ENCODE results near the gene OPCML. TPM values are rescaled to one million over a fixed set of nuclear protein-coding genes. Genes with fewer than 3 reads are reported as not detected.

Gene OPCML
- total RNA-seq, 1 experiment from 2014 or later = not detected

- POLR2A ChIA-PET = no interaction called here
- Histone ChIP-seq H3K4me3 (ENCODE audit: low read depth, low read length) (no peak overlapping the region), H3K27me3 (replicated peaks; ENCODE audit: control insufficient read depth, insufficient read depth, low read length) (no peaks in the 10 kb centered on the region), H3K9me3 (0 out of 2 replicates have a peak, but pooled peaks cover 2% of the 10 kb centered on the region), H3K36me3 (ENCODE audit: control insufficient read depth, insufficient read depth, low read length) (no peaks in the 10 kb centered on the region), H3K4me1 (no peaks in the 10 kb centered on the region)
- no peak for TF ChIP-seq CTCF (IDR thresholded peaks at IDR 0.05; ENCODE audit: insufficient read depth in 1 of 2, low read depth in 1 of 2, low read length in 1 of 2, severe bottlenecking in 1 of 2, unreplicated experiment in 1 of 2)
- H3K27me3 Mint-ChIP-seq (ENCODE audit: insufficient read depth, unreplicated experiment) = peaks cover 20% of the 10 kb centered on the region
- intact Hi-C loops (cut with micrococcal nuclease; ENCODE audit: unreplicated experiment) = no loop called here
- CTCF ChIA-PET = no interaction called here
- no peak overlapping the region for H3K27ac Mint-ChIP-seq (ENCODE audit: unreplicated experiment)
- H3K9me3 Mint-ChIP-seq (ENCODE audit: unreplicated experiment) = peaks cover 5% of the 10 kb centered on the region
- DNase-seq = no peak
- no peak overlapping the region for H3K4me3 Mint-ChIP-seq (ENCODE audit: unreplicated experiment)
- no peaks in the 10 kb centered on the region for H3K36me3 Mint-ChIP-seq (ENCODE audit: insufficient read depth, unreplicated experiment)
- no TSS peak for BruUV-seq (replicated peaks)
- no peaks in the 10 kb centered on the region for H3K4me1 Mint-ChIP-seq (ENCODE audit: low read depth, unreplicated experiment)
Measured at GRCh38 chr11:133302056-133302455, 230.2 kb downstream of the OPCML start.

- intact Hi-C loops (cut with micrococcal nuclease; ENCODE audit: unreplicated experiment) = no loop called here
- no peak overlapping the region for H3K4me3 ChIP-seq (ENCODE audit: low read depth, low read length)
- H3K27ac Mint-ChIP-seq (ENCODE audit: unreplicated experiment) = no peak overlapping the region
- H3K9me3 ChIP-seq = 0 out of 2 replicates have a peak, but pooled peaks cover 2% of the 10 kb centered on the region
- H3K4me1 Mint-ChIP-seq (ENCODE audit: low read depth, unreplicated experiment) = no peaks in the 10 kb centered on the region
- H3K27me3 ChIP-seq (replicated peaks; ENCODE audit: control insufficient read depth, insufficient read depth, low read length) = no peaks in the 10 kb centered on the region
- no peaks in the 10 kb centered on the region for H3K9me3 Mint-ChIP-seq (ENCODE audit: unreplicated experiment)
- H3K36me3 Mint-ChIP-seq (ENCODE audit: insufficient read depth, unreplicated experiment) = no peaks in the 10 kb centered on the region
- TF ChIP-seq CTCF (IDR thresholded peaks at IDR 0.05; ENCODE audit: insufficient read depth in 1 of 2, low read depth in 1 of 2, low read length in 1 of 2, severe bottlenecking in 1 of 2, unreplicated experiment in 1 of 2) = no peak
- H3K4me1 ChIP-seq = no peaks in the 10 kb centered on the region
- H3K36me3 ChIP-seq (ENCODE audit: control insufficient read depth, insufficient read depth, low read length) = no peaks in the 10 kb centered on the region
- ChIA-PET CTCF (interaction anchor here (0.5 kb wide), 1 partner anchor 633 kb away, joined by 3 read pairs; no protein-coding TSS in a partner anchor), POLR2A (no interaction called here)
- no peak overlapping the region for H3K4me3 Mint-ChIP-seq (ENCODE audit: unreplicated experiment)
- H3K27me3 Mint-ChIP-seq (ENCODE audit: insufficient read depth, unreplicated experiment) = peaks cover 17% of the 10 kb centered on the region
- BruUV-seq (replicated peaks) = no TSS peak
- no peak for DNase-seq
Measured at GRCh38 chr11:133300666-133301065, 231.6 kb downstream of the OPCML start.

GRCh38 chr11:133291780-133292179 lies 240.5 kb downstream of the OPCML start:
- no peak overlapping the region for H3K4me3 Mint-ChIP-seq (ENCODE audit: unreplicated experiment)
- no peaks in the 10 kb centered on the region for H3K36me3 Mint-ChIP-seq (ENCODE audit: insufficient read depth, unreplicated experiment)
- ChIA-PET POLR2A (no interaction called here), CTCF (no interaction called here)
- H3K4me1 Mint-ChIP-seq (ENCODE audit: low read depth, unreplicated experiment) = no peaks in the 10 kb centered on the region
- no TSS peak for BruUV-seq (replicated peaks)
- no peak for TF ChIP-seq CTCF (IDR thresholded peaks at IDR 0.05; ENCODE audit: insufficient read depth in 1 of 2, low read depth in 1 of 2, low read length in 1 of 2, severe bottlenecking in 1 of 2, unreplicated experiment in 1 of 2)
- H3K36me3 ChIP-seq (ENCODE audit: control insufficient read depth, insufficient read depth, low read length) = no peaks in the 10 kb centered on the region
- no peaks in the 10 kb centered on the region for H3K27me3 ChIP-seq (replicated peaks; ENCODE audit: control insufficient read depth, insufficient read depth, low read length)
- H3K27ac Mint-ChIP-seq (ENCODE audit: unreplicated experiment) = no peak overlapping the region
- H3K4me1 ChIP-seq = no peaks in the 10 kb centered on the region
- DNase-seq = no peak
- intact Hi-C loops (cut with micrococcal nuclease; ENCODE audit: unreplicated experiment) = no loop called here
- H3K4me3 ChIP-seq (ENCODE audit: low read depth, low read length) = no peak overlapping the region
- H3K27me3 Mint-ChIP-seq (ENCODE audit: insufficient read depth, unreplicated experiment) = peaks cover 10% of the 10 kb centered on the region
- no peaks in the 10 kb centered on the region for H3K9me3 ChIP-seq
- no peaks in the 10 kb centered on the region for H3K9me3 Mint-ChIP-seq (ENCODE audit: unreplicated experiment)
